Brain microvascular endothelial cell (primary cell): ENCODE results near the gene ANKRD62.

Experiments
- DNase-seq: peaks from one replicate; pipeline ENCODE4 v3.0.0-alpha.2; 2020
- H3K27ac ChIP-seq: fragments of 250-450 bp; sonication (Bioruptor Pico); 2 replicates; pipeline ENCODE4 v1.5.1; 2020; ENCODE audit warnings: mild to moderate bottlenecking, moderate library complexity
- H3K27me3 ChIP-seq: fragments of 250-450 bp; sonication (Bioruptor Pico); replicated peaks from 2 replicates; pipeline ENCODE4 v1.5.1; 2020; ENCODE audit warnings: mild to moderate bottlenecking
- H3K36me3 ChIP-seq: fragments of 250-450 bp; sonication (Bioruptor Pico); replicated peaks from 2 replicates; pipeline ENCODE4 v1.5.1; 2020; ENCODE audit warnings: mild to moderate bottlenecking
- H3K4me3 ChIP-seq: 2 replicates; pipeline ENCODE4 v1.5.1; 2011; ENCODE audit warnings: low read depth, mild to moderate bottlenecking, control low read depth, low read length, moderate library complexity
- CTCF ChIP-seq: IDR thresholded peaks from 2 replicates; pipeline ENCODE4 v1.5.1; 2011; ENCODE audit warnings: low read depth, mild to moderate bottlenecking, moderate library complexity, low read length, control low read depth, inconsistent platforms; ENCODE audit errors: missing control alignments
- in situ Hi-C: cut with HindIII; loops from 2 replicates; pipeline ENCODE4 v1.10.0; 2017; ENCODE audit warnings: low sequenced_read_pairs, low pct_ligation_motif_present

Gene ANKRD62

GRCh38 chr18:12056884-12057402 is 36.7 kb upstream of the ANKRD62 start:
- TF ChIP-seq CTCF, result no peak
- H3K4me3 ChIP-seq, result no peak overlapping the region
- no peak overlapping the region for H3K27ac ChIP-seq
- DNase-seq, result no peak
- no peaks in the 10 kb centered on the region for H3K36me3 ChIP-seq
- in situ Hi-C loops, result no loop called here
- H3K27me3 ChIP-seq, result no peaks in the 10 kb centered on the region

GRCh38 chr18:12057419-12058039 is 36.1 kb upstream of the ANKRD62 start:
- no peak overlapping the region for H3K4me3 ChIP-seq
- in situ Hi-C loops, result no loop called here
- peak; percentile 24 for TF ChIP-seq CTCF
- H3K27ac ChIP-seq, result no peak overlapping the region
- H3K27me3 ChIP-seq, result no peaks in the 10 kb centered on the region
- no peak for DNase-seq
- no peaks in the 10 kb centered on the region for H3K36me3 ChIP-seq

GRCh38 chr18:12059334-12060181 is 34.1 kb upstream of the ANKRD62 start:
- H3K27ac ChIP-seq, result no peak overlapping the region
- H3K4me3 ChIP-seq, result no peak overlapping the region
- no peak for TF ChIP-seq CTCF
- no peak for DNase-seq
- in situ Hi-C loops, result no loop called here
- H3K36me3 ChIP-seq, result no peaks in the 10 kb centered on the region
- H3K27me3 ChIP-seq, result no peaks in the 10 kb centered on the region

GRCh38 chr18:12060182-12060870 is 33.3 kb upstream of the ANKRD62 start:
- peak; percentile 39 for TF ChIP-seq CTCF
- no peak for DNase-seq
- Histone ChIP-seq H3K27ac (no peak overlapping the region), H3K4me3 (no peak overlapping the region), H3K27me3 (no peaks in the 10 kb centered on the region), H3K36me3 (no peaks in the 10 kb centered on the region)
- in situ Hi-C loops, result no loop called here

- no peak overlapping the region for H3K27ac ChIP-seq
- no peak for DNase-seq
- no peaks in the 10 kb centered on the region for H3K36me3 ChIP-seq
- in situ Hi-C loops, result no loop called here
- no peak overlapping the region for H3K4me3 ChIP-seq
- H3K27me3 ChIP-seq, result no peaks in the 10 kb centered on the region
- no peak for TF ChIP-seq CTCF
Measured at GRCh38 chr18:12061685-12062084, 32.0 kb upstream of the ANKRD62 start.
